HG03064 (cell line): Measurements from ENCODE around the gene KCNJ10.
"Not testable (repeated sequence)": the region's sequence is repeated elsewhere in the genome, so short reads cannot be mapped to it uniquely, and the experiment has no call there.

Experiments used
- ATAC-seq: cut with Tn5 transposase; IDR thresholded peaks from one replicate; pipeline ENCODE4 v1.9.1; 2021; ENCODE audit warnings: low read depth; ENCODE audit not compliant: unreplicated experiment

The KCNJ10 gene

DNA sequence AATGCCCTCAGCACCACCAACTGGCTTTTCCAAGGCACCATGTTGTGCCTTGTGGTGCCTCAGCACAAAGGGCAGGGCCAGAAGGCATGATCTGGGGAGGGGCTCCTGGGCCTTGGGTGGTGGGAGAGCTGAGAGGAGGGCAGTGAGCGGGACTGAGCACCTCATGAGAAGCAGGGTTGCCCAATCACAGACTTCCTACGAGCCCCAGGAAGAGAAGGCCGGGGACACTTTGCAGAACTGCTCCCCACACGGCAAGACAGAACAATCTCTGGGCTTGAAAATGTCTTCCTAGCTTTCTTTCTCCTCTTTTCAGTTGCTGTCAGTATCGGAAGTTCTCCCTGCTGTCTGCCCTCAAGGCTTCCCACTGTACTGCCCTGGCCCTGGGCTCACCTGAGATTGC, 6.8 kb downstream of the KCNJ10 start:
- no peak for ATAC-seq

DNA sequence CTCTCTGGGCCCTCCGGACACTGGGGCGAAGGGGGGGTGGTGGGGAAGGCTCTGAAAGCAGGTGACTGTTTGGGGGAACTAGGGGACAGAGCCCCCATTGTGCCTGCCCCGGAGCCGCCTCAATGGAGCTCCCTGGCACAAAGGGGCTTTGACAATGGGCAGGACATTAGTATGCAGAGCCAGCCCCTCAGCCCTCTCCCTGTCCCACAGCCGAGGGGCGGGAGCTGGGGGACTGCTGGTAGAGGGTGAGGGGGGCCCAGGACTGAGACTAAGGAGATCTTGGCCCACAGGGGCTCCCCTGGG, 7.8 kb downstream of the KCNJ10 start:
- ATAC-seq: no peak

DNA sequence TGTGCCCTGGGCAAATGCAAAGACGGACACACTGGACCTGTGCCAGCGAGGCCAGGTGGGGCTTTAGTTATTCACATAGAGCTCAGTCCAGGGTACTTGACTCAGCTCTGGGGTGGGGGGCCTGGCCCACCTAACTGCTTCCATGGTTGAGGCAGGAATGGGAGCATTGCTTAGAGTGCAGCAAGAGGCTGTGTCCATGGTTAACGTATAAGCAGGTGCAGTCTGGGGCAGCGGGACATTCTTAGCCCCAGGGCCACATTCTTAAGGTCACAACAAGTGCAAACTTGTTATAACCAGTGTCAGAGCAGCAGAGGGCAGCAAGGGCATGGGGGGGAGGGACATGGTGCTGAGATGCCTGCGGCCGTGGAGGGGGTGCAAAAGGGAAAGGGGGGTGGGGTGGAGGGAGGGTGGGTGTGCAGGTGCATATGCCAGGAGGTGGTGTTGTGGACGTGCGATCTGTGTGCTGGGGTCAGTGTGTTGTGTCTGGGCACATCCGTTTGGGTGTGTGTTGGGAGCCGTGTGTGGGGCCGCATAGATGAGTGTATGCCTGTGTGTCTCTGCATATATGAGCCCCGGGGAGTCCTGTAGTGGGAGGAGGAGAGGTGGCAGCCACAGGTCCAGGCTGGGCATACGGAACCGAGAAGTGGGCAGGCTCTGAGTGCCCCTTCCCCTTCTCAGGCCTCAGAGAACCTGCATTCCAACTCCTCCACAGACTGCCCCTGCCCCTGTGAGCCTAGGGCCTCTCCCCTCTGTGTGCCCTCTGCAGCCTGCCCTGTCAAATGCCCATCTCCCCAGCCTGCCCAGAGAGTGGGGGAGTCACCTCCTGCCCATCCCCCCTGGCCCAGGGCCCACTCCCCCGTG, 8.4 kb downstream of the KCNJ10 start:
- no peak for ATAC-seq

DNA sequence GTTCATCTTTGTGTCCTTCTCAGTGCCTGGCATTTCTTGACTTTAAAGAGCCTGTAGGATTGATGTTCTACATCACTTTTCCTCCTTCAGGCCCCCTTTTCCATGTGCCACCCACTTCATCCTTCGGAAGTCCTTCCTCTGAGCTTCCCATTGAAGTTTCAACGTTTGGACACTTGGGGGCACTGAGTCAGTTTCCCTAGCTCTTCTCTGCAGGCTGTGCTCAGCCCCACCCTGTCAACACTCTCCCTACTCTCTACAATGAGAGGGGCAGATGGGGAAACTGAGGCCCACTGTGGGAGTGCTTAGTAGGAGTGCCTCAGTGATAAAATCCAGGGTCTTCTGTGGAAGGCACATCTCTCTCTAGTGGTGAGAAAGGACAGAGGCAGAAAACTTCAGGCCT, 11.9 kb downstream of the KCNJ10 start:
- ATAC-seq: no peak

DNA sequence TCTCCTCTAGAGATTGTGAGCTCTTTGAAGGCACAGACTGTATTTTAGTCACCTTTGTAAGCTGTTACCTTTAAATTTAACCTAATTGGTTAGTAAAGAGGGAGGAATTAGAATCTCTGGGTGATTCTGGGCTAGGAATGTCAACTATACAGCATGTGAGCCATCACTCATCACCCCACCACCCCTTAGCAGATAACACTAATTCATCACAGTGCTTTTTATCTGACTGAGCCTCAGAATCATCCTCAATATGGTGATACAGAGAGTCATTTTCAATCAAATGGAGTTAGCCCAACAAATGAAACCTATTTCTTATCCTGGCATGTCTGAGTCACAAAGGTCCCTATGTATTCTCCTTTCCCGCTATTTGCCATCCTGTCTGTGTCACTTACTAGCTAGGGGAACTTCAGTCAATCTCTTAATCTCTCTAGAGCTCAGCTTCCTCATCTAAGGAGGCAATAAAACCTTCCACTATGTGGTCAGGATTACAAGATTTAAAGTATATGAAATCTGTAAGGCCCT, 13.3 kb downstream of the KCNJ10 start:
- ATAC-seq: no peak

- ATAC-seq: no peak
Observed at GRCh38 chr1:160053548-160054365, 16.2 kb downstream of the KCNJ10 start.

GRCh38 chr1:160052936-160053335, 17.0 kb downstream of the KCNJ10 start:
- ATAC-seq: no peak

- no peak for ATAC-seq
Observed at GRCh38 chr1:160050619-160051018, 19.3 kb downstream of the KCNJ10 start.

DNA sequence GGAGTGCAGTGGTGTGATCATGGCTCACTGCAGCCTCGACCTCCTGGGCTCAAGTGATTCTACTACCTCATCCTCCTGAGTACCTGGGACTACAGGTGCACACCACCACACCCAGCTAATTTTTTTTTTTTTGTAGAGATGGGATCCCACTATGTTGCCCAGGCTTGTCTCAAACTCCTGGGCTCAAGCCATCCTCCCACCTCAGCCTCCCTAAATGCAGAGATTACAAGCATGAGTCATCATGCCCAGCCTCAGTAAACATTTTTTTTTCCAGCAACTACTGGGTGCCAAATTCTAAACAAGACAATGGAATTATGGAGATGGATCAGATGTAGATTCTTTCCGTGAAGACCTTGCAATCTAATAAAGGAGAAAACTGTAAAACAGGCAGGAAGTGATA, 19.8 kb downstream of the KCNJ10 start:
- ATAC-seq: not testable (repeated sequence)

DNA sequence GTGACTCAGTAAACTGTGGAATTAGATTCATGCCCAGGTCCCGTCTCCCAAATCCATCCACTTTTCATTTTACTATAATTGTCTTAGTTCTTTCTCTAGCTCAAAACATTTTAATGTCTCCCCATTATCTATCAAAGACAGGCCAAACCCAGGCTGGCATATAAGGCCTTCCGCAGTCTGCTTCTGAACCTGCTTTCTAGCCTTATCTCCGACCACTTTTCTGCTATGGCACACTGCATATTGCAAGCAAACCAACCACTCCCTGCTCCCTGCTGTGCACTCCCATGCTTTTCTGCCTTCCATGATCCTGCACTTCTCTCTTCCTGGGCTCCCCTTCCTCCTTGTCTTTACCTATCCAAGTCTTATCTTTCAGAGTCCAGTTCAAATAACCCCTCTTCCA, 20.9 kb downstream of the KCNJ10 start:
- ATAC-seq: no peak

DNA sequence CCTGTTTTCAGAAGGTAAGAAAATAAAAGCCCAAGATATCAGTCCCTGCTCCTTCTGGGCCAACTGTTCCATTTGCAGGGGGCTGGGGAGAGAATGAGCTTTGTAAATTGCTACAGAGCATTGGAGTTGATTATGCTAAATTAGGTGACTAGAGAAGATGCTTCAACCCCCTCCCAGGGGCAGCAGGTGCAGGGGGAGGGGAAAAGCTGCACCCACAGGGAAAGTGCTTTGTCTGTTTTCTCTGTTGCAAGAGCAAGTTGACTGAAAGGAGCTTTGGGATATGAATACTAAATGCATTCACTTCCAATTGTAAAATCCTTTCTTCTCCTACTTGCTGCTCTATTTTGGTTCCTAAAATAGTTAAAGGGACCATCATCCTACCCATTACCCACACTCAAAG, 21.6 kb downstream of the KCNJ10 start:
- ATAC-seq: no peak

DNA sequence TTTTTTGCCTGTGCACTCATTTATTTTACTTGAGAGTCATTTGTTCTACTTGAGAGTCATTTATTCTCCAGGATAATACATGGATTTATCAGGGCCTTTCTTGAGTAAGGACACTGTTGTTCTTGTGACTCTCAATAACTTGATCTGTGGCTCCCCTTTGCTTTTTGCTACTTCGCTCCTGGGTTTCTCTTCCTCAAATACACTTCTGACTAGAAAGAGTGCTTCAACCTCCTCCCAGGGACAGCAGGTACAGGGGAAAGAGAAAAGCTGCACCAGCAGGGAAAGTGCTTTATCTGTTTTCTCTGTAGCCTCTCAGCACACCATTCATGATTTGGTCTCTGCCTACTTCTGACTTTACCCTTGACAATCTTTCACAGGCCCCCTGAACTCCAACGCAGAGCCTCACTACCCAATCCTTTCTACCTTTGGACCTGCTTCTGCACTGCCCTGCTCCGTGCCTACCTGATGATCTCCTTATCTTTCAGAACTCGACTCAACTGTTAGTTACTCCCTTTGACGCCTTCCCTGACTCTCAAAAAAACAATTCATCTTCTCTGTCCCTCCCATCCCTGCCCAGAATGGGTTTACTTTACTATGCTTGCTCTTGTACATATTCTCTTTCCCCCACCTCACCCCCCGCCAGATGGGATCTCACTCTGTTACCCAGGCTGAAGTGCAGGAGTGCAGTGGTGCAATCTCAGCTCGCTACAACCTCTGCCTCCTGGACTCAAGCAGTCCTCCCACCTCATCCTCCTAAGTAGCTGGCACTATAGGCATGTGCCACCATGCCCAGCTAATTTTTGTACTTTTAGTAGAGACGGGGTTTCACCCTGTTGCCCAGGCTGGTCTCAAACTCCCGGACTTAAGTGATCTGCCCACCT, 22.6 kb downstream of the KCNJ10 start:
- ATAC-seq: no peak

DNA sequence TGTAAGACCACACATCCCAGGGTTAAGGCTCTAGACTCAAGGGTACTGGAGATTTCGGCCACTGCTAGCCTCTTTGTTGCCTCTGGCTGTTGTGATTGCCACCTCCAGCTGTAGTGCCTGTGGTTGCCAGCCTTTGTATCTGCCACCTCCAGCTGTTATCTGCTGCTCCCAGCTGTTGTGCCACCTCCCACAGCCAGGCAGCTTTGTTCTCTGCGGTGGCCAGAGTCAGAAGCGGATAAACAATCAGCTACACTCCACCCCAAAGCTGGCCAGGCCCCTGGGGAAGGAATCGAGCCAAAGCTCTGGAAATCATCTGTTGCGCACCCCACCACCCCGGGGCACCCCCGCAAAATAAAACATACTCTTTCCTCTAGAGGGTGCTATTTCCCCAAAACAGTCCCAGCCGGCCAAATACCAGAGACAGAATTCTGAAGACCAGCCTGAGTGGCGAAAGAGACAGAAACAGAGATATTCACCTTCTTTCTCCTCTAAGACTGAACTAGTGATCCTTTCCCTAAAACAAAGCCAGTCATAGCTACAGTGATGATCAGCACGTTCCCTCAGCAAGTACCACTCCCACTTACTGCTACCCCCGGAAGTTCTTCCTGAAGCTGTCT, 23.4 kb downstream of the KCNJ10 start:
- ATAC-seq: no peak

GRCh38 chr1:160045653-160046052, 24.3 kb downstream of the KCNJ10 start:
- ATAC-seq: no peak

- ATAC-seq: no peak
Observed at GRCh38 chr1:160043543-160043942, 26.4 kb downstream of the KCNJ10 start.

DNA sequence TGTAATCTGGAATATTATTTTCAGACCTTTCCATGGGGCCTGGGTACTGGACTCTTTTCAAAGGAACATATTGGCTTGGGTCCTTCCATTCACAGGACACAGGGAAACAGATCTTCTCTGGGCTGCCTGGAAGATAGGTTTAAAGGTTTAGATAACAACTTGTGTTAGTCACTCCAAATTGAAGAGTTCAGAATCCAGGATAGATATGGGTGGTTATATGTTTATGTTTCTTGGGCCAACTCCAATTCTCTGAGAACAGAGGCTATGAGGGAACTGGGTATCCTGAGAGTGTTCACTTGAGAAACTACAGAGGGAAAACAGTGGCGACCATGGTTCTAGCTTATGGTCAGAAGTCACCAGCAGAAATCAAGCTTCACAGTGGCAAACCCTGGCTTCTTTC, 29.5 kb downstream of the KCNJ10 start:
- ATAC-seq: no peak

- peak; percentile 15 for ATAC-seq
Observed at GRCh38 chr1:160032165-160032820, 37.7 kb downstream of the KCNJ10 start.

DNA sequence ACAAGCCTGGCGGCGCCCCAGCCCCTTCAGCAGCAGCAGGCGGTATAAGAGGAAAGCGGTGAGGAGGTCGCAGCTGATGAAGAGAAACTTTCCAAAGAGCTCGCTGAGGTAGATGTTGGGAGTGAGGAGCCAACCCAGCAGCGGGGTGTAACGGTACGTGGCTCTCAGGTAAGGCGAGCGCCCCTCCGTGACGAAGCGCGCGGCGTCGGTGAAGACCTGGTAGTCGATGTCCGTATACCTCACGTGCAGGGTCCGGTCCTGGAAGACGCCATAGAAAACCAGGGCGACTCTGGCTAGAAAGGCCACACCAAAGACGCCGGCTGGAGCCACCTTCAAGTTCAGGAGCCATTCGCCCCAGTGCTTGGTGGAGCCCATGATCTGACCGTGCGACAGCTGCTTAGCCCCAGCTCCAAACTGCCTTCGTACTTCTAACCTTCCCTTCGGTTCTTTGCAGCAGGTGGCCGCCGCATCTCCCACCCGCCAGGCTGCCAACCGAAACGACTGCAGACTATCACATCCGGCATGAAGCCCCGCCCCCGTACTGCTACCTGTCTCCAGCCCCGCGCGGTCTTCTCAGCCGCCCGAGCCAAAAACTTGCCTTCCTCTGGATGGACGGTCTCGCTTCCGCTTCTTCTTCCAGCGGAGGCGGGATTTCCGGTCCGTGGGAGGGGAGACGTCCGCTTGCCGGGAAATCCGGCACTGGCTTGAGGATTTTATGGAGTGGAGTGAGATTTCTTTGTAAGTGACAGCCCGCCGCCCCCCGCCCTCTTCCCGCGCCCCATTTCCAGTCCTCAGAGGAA, 38.4 kb downstream of the KCNJ10 start, which contains the start of gene PIGM:
PIGM (minus strand) TSS at position 626 of the 800 bp plus-strand sequence; CDS start at position 375, 251 bp downstream.
- ATAC-seq: peak; percentile 95
